ENCODE measurements around the gene HS3ST5.

DNA sequence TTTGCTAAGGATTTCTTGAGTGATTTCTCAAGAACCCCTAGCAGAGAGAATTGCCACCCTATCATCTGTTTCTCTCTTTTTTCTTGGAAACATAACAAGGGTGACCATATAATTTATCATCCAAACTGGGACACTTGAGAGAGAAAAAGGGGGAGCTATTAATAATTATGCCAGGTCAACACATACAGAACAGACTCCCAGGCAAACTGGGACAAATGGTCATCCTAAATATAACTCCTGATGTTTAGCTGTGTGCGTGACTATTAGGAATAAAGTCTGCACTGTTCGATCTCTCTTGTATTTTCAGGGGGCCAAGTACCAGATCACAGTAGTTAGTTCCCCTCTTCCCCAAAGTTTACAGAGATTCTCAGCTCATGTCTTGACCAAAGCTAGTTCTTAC lies 11.7 kb upstream of the HS3ST5 start:
- TF ChIP-seq, protein P1, sequence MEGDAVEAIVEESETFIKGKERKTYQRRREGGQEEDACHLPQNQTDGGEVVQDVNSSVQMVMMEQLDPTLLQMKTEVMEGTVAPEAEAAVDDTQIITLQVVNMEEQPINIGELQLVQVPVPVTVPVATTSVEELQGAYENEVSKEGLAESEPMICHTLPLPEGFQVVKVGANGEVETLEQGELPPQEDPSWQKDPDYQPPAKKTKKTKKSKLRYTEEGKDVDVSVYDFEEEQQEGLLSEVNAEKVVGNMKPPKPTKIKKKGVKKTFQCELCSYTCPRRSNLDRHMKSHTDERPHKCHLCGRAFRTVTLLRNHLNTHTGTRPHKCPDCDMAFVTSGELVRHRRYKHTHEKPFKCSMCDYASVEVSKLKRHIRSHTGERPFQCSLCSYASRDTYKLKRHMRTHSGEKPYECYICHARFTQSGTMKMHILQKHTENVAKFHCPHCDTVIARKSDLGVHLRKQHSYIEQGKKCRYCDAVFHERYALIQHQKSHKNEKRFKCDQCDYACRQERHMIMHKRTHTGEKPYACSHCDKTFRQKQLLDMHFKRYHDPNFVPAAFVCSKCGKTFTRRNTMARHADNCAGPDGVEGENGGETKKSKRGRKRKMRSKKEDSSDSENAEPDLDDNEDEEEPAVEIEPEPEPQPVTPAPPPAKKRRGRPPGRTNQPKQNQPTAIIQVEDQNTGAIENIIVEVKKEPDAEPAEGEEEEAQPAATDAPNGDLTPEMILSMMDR (IDR thresholded peaks at IDR 0.05; ENCODE audit: insufficient read depth, low read length, poor library complexity, severe bottlenecking), result no peak
- TF ChIP-seq EZH2phosphoT487 (conservative IDR thresholded peaks at IDR 0.05; ENCODE audit: low read length), result no peak

Data from SU-DHL-6 (cell line).